CD4-positive, alpha-beta memory T cell (primary cell): ENCODE data around the gene CHST11. TPM values are rescaled to one million over a fixed set of nuclear protein-coding genes. Genes with fewer than 3 reads are reported as not detected.

Experiments
- CTCF ChIA-PET: fragments of 350-600 bp; sonication (Branson Sonifier 250); formaldehyde crosslinking; loops from one replicate; lab custom pipeline; 2021; ENCODE audit warnings: inconsistent platforms; ENCODE audit not compliant: partially characterized antibody; lab: Charles Lee
- POLR2A ChIA-PET: fragments of 350-600 bp; sonication (Branson Sonifier 250); formaldehyde crosslinking; loops from one replicate; lab custom pipeline; 2021; ENCODE audit not compliant: partially characterized antibody; lab: Charles Lee
- DNase-seq, 5 donors: peaks; one replicate each; pipeline versions ENCODE4 v3.0.0 to v3.0.0-alpha.2; 2020 to 2022; ENCODE audit warnings: mixed read lengths in 1 of 5
- H3K27ac ChIP-seq: one replicate; pipeline ENCODE4 v1.7.0; 2013; ENCODE audit warnings: low read depth, low read length
- H3K27me3 ChIP-seq: 2 replicates; pipeline ENCODE4 v1.7.0; 2013; ENCODE audit warnings: mild to moderate bottlenecking, low read length, moderate library complexity; ENCODE audit not compliant: insufficient read depth
- H3K36me3 ChIP-seq: 2 replicates; pipeline ENCODE4 v1.7.0; 2013; ENCODE audit warnings: mild to moderate bottlenecking, low read length, moderate library complexity; ENCODE audit not compliant: insufficient read depth
- H3K4me1 ChIP-seq: 2 replicates; pipeline ENCODE4 v1.7.0; 2013; ENCODE audit warnings: mild to moderate bottlenecking, low read length, moderate library complexity; ENCODE audit not compliant: insufficient read depth
- H3K4me3 ChIP-seq, 2 donors: one replicate each; pipeline ENCODE4 v1.7.0; 2013; ENCODE audit warnings: low read length in 2 of 2, mild to moderate bottlenecking in 1 of 2
- H3K9me3 ChIP-seq, 2 donors: one replicate each; pipeline ENCODE4 v1.7.0; 2013; ENCODE audit warnings: low read length in 2 of 2, control low read depth in 1 of 2; ENCODE audit not compliant: control insufficient read depth in 1 of 2
- H3K27ac Mint-ChIP-seq, 7 donors: one replicate each; pipeline ENCODE4 v1.8.0; 2020 to 2021; ENCODE audit warnings: mixed read lengths in 7 of 7, mild to moderate bottlenecking in 6 of 7, inconsistent platforms in 3 of 7, moderate library complexity in 3 of 7
- H3K27me3 Mint-ChIP-seq, 2 donors: one replicate each; pipeline ENCODE4 v1.8.0; 2020 to 2021; ENCODE audit warnings: mixed read lengths in 2 of 2
- H3K36me3 Mint-ChIP-seq, 2 donors: one replicate each; pipeline ENCODE4 v1.8.0; 2020 to 2021; ENCODE audit warnings: mixed read lengths in 2 of 2, inconsistent platforms in 1 of 2, mild to moderate bottlenecking in 1 of 2
- H3K4me1 Mint-ChIP-seq, 4 donors: one replicate each; pipeline ENCODE4 v1.8.0; 2020 to 2021; ENCODE audit warnings: mixed read lengths in 4 of 4, mild to moderate bottlenecking in 1 of 4
- H3K4me3 Mint-ChIP-seq, 8 donors: one replicate each; pipeline ENCODE4 v1.8.0; 2020 to 2021; ENCODE audit warnings: mixed read lengths in 8 of 8, mild to moderate bottlenecking in 7 of 8, moderate library complexity in 6 of 8, inconsistent platforms in 3 of 8
- H3K9me3 Mint-ChIP-seq, 8 donors: one replicate each; pipeline ENCODE4 v1.8.0; 2020 to 2021; ENCODE audit warnings: mixed read lengths in 8 of 8, mild to moderate bottlenecking in 5 of 8, inconsistent platforms in 3 of 8, moderate library complexity in 1 of 8
- intact Hi-C: fragments of 100-400 bp; cut with micrococcal nuclease; formaldehyde crosslinking; loops from one replicate; pipeline ENCODE4 v1.15.1; 2023
- polyA plus RNA-seq, 2 donors: library from polyadenylated mRNA; unstranded; fragments of 300-500 nt; fragmentation: Illumina TruSeq; gene quantifications; one replicate each; pipeline ENCODE4 v1.2.3, GENCODE V29; 2021
- total RNA-seq, 2 experiments: library from RNA; stranded (reverse); gene quantifications; one replicate each; pipeline ENCODE4 v1.2.3, GENCODE V29; 2021

CHST11 gene
- total and polyA plus RNA-seq, 4 experiments from 2014 or later, result 55.1 to 64.6 (median 59.8) TPM

DNA sequence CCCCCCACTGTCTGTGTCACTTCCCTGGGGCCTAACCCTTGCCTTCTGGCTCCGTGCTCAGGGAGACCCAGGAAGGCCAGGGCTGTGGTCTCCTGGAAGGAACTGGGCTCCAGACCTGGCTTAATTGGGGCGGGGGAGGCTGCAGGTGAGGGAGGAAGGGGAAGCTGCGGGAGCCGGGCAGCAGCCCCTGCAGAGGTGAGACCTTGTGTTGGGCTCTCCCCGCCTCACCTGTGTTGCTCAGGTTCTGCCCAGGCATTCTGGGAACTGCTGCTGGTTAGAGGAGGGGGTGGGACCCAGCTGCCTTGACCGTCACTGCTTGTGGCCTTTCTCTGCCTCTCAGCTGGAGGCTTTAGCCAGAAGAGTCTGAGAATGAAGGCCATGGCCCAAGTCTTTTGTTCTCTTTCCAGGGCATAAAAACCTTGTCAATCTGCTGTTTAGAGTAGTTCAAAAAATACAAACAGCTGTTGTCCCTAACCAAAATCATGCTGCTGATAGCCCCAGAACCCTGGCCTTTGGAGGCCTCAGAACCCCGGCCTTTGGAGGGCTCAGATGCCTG lies 247.6 kb downstream of the CHST11 start:
- peak overlapping the region in 3 of 7 donors; percentile 8 to 72 (median 70) for H3K27ac Mint-ChIP-seq
- intact Hi-C loops, result no loop called here
- POLR2A ChIA-PET, result interaction anchor here (1.0 kb wide), 1 partner anchor 8 kb away, joined by 3 read pairs; no protein-coding TSS in a partner anchor

DNA sequence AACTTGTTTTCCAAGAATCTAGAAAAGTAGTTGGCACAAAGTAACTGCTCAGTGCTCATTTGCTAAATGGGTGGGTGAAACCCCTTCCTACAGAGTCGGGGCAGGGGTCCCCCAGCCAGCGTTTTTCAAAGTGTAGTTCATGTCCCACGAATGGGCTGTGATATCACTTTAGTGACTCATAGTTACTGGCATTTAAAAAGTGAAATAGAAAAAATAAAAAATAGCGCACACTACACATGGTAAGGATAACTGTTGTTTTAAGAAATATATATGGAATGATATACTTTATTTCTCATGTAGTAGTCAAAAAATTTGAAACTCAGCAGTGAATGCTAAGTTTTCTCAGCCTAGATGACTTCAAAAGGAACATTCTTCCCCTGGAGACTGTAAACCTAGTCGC lies 250.4 kb downstream of the CHST11 start:
- Histone ChIP-seq H3K4me3 (no peak overlapping the region), H3K4me1 (peaks cover 7% of the 10 kb centered on the region), H3K27me3 (no peaks in the 10 kb centered on the region), H3K9me3 (no peaks in the 10 kb centered on the region), H3K36me3 (peaks cover 5% of the 10 kb centered on the region), H3K27ac (no peak overlapping the region)
- POLR2A ChIA-PET, result no interaction called here
- CTCF ChIA-PET, result no interaction called here
- peaks cover 0 to 28% of the 10 kb centered on the region in 2 donors for H3K36me3 Mint-ChIP-seq
- intact Hi-C loops, result no loop called here
- H3K9me3 Mint-ChIP-seq, result no peaks in the 10 kb centered on the region
- H3K4me3 Mint-ChIP-seq, result no peak overlapping the region
- peak overlapping the region in 5 of 7 donors; percentile 10 to 77 (median 48) for H3K27ac Mint-ChIP-seq
- H3K27me3 Mint-ChIP-seq, result no peaks in the 10 kb centered on the region
- DNase-seq, result no peak
- peaks cover 21 to 56% (median 38%) of the 10 kb centered on the region in 4 donors for H3K4me1 Mint-ChIP-seq

More for the DNA sequence above, 247.6 kb downstream of the CHST11 start:
- Histone ChIP-seq H3K36me3 (peaks cover 5% of the 10 kb centered on the region), H3K27me3 (no peaks in the 10 kb centered on the region), H3K4me3 (no peak overlapping the region), H3K4me1 (no peaks in the 10 kb centered on the region), H3K27ac (no peak overlapping the region), H3K9me3 (no peaks in the 10 kb centered on the region)
- peaks cover 19 to 53% (median 37%) of the 10 kb centered on the region in 4 donors for H3K4me1 Mint-ChIP-seq
- H3K4me3 Mint-ChIP-seq, result no peak overlapping the region
- H3K36me3 Mint-ChIP-seq, result peaks cover 0 to 26% of the 10 kb centered on the region in 2 donors
- DNase-seq, result no peak
- H3K27me3 Mint-ChIP-seq, result no peaks in the 10 kb centered on the region
- no peaks in the 10 kb centered on the region for H3K9me3 Mint-ChIP-seq
- CTCF ChIA-PET, result interaction anchor here (1.3 kb wide), 1 partner anchor 246 kb away, joined by 3 read pairs; no protein-coding TSS in a partner anchor

DNA sequence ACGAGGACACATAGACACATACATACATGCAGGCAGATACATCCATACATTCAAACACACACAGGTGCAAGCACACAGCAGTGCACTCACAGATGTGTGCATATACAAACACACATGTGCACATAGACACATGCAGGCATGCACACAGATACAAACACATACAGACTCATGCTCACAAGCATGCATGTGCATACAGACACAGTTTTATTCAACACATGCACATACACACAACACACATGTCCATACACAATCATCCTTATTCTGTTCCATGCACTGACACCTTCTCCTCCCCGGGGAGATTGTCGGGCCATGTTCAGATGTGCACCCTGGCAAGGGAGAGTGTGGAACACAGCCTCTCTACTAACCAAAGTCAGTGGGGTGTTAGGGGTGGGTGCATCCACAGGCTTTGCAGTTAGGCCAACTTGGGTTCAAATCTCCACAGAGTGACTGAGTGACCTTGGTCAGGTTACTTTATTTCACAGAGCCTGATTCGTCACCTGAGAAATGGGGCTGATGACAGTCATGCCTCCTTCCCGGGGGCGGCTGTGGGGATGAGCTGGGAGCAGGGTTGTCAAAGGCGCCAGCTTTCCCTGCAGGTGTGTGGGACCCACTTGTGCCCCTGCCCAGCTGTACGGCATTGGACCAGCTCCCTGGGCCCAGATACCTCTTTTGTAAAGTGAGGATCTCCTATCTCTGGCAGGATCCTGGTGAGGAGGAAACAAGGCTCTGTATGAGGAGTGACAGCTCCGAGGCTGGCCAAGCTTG lies 251.2 kb downstream of the CHST11 start:
- Histone ChIP-seq H3K4me1 (peaks cover 7% of the 10 kb centered on the region), H3K27me3 (no peaks in the 10 kb centered on the region), H3K4me3 (no peak overlapping the region), H3K27ac (no peak overlapping the region), H3K9me3 (no peaks in the 10 kb centered on the region), H3K36me3 (peaks cover 5% of the 10 kb centered on the region)
- ChIA-PET POLR2A (no interaction called here), CTCF (no interaction called here)
- Mint-ChIP-seq H3K4me3 (no peak overlapping the region), H3K4me1 (peaks cover 22 to 55% (median 45%) of the 10 kb centered on the region in 4 donors), H3K9me3 (no peaks in the 10 kb centered on the region), H3K27me3 (no peaks in the 10 kb centered on the region), H3K27ac (peak overlapping the region; percentile 14 to 85 (median 57)), H3K36me3 (peaks cover 0 to 25% of the 10 kb centered on the region in 2 donors)
- no peak for DNase-seq
- intact Hi-C loops, result no loop called here

DNA sequence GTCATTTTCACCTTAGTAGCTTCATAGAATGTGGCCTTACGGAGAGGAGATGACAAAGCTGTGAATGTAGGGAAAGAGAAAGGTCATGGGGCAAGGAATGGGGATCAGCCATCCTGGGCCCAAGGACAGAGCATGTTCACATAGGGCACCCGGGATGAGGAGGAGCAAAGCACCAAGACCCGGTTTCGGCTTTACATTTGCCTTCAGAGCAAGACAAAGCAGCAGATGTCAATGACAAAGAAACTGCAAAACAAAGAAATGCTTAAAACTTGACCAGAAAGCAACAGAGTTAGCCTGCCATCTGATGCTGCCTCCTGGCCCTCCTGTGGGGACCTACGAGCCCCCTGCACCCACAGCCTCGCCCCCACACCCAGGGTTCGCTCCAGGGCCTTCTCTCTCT lies 252.1 kb downstream of the CHST11 start:
- no peak for DNase-seq
- H3K4me1 ChIP-seq, result peaks cover 7% of the 10 kb centered on the region
- Mint-ChIP-seq H3K4me3 (no peak overlapping the region), H3K27ac (peak overlapping the region in 4 of 7 donors; percentile 14 to 85 (median 66)), H3K36me3 (peaks cover 0 to 18% of the 10 kb centered on the region in 2 donors), H3K9me3 (no peaks in the 10 kb centered on the region), H3K4me1 (peaks cover 24 to 55% (median 44%) of the 10 kb centered on the region in 4 donors), H3K27me3 (no peaks in the 10 kb centered on the region)
- POLR2A ChIA-PET, result no interaction called here
- CTCF ChIA-PET, result no interaction called here
- no peak overlapping the region for H3K27ac ChIP-seq
- H3K36me3 ChIP-seq, result no peaks in the 10 kb centered on the region
- H3K27me3 ChIP-seq, result no peaks in the 10 kb centered on the region
- intact Hi-C loops, result no loop called here
- no peaks in the 10 kb centered on the region for H3K9me3 ChIP-seq
- H3K4me3 ChIP-seq, result no peak overlapping the region

DNA sequence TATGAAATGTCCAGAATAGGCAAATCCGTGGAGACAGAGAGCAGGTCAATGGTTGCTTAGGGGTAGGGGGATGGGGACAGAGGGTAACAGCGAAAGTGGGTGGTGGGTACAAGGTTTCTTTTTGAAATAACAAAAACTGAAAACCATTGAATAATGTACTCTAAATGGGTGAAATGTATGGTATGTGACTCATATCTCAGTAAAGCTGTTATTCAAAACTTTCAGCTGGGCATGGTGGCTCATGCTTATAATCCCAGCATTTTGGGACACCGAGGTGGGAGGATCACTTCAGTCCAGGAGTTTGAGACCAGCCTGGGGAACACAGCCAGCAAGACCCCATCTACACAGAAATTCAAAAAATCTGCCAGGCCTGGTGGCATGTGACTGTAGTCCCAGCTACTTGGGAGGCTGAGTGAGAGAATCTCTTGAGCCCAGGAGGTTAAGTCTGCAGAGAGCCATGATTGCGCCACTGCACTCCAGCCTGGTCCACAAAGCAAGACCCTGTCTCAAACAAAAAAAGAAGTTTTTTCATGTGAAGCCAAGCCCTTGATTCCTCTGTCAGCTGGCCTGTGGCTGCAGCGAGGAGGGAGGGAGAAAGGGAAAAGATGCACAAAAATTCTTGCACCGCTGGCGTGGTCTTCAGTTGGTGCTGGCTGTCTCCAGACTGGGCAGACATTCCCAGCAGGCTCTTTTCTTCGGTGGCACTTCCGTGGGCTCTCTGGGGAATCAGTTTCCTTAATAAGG lies 253.1 kb downstream of the CHST11 start:
- Mint-ChIP-seq H3K27me3 (no peaks in the 10 kb centered on the region), H3K4me3 (no peak overlapping the region), H3K27ac (peak overlapping the region in 5 of 7 donors; percentile 9 to 81 (median 29)), H3K4me1 (peaks cover 32 to 63% (median 53%) of the 10 kb centered on the region in 4 donors), H3K36me3 (peaks cover 0 to 18% of the 10 kb centered on the region in 2 donors), H3K9me3 (no peaks in the 10 kb centered on the region)
- no peaks in the 10 kb centered on the region for H3K36me3 ChIP-seq
- CTCF ChIA-PET, result interaction anchor here (0.9 to 1.1 kb wide), 3 partner anchors 7 to 14 kb away, joined by 3 read pairs; no protein-coding TSS in a partner anchor
- no peak for DNase-seq
- peaks cover 7% of the 10 kb centered on the region for H3K4me1 ChIP-seq
- H3K4me3 ChIP-seq, result no peak overlapping the region
- no peaks in the 10 kb centered on the region for H3K9me3 ChIP-seq
- intact Hi-C loops, result no loop called here
- no peaks in the 10 kb centered on the region for H3K27me3 ChIP-seq
- no peak overlapping the region for H3K27ac ChIP-seq
- POLR2A ChIA-PET, result interaction anchor here (0.8 to 2.3 kb wide), 2 partner anchors 11 to 122 kb away, joined by 3 to 10 read pairs; no protein-coding TSS in a partner anchor

DNA sequence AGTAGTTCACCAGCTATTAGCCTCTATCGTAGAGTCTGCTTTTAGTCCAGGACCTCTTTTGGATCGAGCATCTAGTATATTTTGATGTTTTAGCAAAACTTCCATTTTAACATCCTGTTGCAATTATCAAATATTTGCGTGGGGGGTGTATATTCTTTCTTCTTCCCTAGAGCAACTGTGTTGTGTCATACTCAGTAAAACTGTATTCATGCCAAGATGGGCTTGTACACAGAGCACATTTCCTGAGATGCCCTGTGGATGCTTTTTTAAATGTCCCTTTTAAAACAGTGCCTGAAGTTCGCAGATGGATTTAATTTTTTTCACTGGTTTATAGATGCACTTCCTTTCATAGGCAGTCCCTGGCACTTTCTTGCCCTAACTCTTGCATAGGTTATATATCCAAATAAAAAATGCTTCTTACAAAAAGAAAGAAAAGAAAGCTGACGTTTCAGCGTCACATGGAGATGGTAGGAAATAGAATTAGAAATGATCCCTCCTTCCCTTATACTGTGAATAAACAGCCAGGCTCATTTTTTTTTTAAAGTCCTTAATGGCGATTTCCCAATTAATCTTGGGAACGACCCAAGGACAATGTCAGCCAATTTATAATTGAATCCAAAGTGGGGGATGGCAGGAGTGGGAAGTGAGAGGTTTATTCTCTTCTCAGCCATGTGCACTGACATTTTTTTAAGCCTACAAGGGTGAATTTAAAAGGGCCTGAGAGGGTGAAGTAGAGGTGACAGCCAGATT lies 254.4 kb downstream of the CHST11 start:
- no peak for DNase-seq

More for the DNA sequence above, 254.4 kb downstream of the CHST11 start:
- H3K4me3 Mint-ChIP-seq, result no peak overlapping the region
- Histone ChIP-seq H3K27me3 (no peaks in the 10 kb centered on the region), H3K4me3 (no peak overlapping the region), H3K36me3 (no peaks in the 10 kb centered on the region), H3K27ac (no peak overlapping the region), H3K9me3 (no peaks in the 10 kb centered on the region), H3K4me1 (peaks cover 7% of the 10 kb centered on the region)
- no peaks in the 10 kb centered on the region for H3K27me3 Mint-ChIP-seq
- CTCF ChIA-PET, result interaction anchor here (1.1 to 1.3 kb wide), 2 partner anchors 9 kb away, joined by 3 to 4 read pairs; no protein-coding TSS in a partner anchor
- H3K27ac Mint-ChIP-seq, result peak overlapping the region in 6 of 7 donors; percentile 14 to 82 (median 40)
- H3K4me1 Mint-ChIP-seq, result peaks cover 35 to 66% (median 56%) of the 10 kb centered on the region in 4 donors
- intact Hi-C loops, result no loop called here
- peaks cover 0 to 14% of the 10 kb centered on the region in 2 donors for H3K36me3 Mint-ChIP-seq
- POLR2A ChIA-PET, result interaction anchor here (0.7 to 2.3 kb wide), 3 partner anchors 9 to 123 kb away, joined by 3 to 10 read pairs (median 3); no protein-coding TSS in a partner anchor
- H3K9me3 Mint-ChIP-seq, result no peaks in the 10 kb centered on the region
